ENCODE measurements around the gene WWOX.

- TF ChIP-seq EZH2 (IDR thresholded peaks at IDR 0.05; ENCODE audit: low read length, unreplicated experiment) = no peak
- TF ChIP-seq, protein P1, sequence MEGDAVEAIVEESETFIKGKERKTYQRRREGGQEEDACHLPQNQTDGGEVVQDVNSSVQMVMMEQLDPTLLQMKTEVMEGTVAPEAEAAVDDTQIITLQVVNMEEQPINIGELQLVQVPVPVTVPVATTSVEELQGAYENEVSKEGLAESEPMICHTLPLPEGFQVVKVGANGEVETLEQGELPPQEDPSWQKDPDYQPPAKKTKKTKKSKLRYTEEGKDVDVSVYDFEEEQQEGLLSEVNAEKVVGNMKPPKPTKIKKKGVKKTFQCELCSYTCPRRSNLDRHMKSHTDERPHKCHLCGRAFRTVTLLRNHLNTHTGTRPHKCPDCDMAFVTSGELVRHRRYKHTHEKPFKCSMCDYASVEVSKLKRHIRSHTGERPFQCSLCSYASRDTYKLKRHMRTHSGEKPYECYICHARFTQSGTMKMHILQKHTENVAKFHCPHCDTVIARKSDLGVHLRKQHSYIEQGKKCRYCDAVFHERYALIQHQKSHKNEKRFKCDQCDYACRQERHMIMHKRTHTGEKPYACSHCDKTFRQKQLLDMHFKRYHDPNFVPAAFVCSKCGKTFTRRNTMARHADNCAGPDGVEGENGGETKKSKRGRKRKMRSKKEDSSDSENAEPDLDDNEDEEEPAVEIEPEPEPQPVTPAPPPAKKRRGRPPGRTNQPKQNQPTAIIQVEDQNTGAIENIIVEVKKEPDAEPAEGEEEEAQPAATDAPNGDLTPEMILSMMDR (conservative IDR thresholded peaks at IDR 0.05; ENCODE audit: low read depth, low read length) = no peak
- TF ChIP-seq EZH2phosphoT487 (IDR thresholded peaks at IDR 0.05; ENCODE audit: borderline replicate concordance, low read length) = no peak
Measured at GRCh38 chr16:78696797-78697196, 597.3 kb downstream of the WWOX start.
